Testis (tissue), 3 donors: ENCODE data around the gene ANKRD9. TPM values are rescaled to one million over a fixed set of nuclear protein-coding genes. Genes with fewer than 3 reads are reported as not detected.

Experiments
- DNase-seq: peaks from one replicate; pipeline ENCODE4 v3.0.0-alpha.2; 2019
- H3K27ac ChIP-seq, 2 donors: fragments of 200-600 bp; sonication (generic); one replicate each; pipeline ENCODE4 v1.5.1; 2019
- H3K27me3 ChIP-seq: fragments of 200-600 bp; sonication (generic); one replicate; pipeline ENCODE4 v1.5.1; 2019
- H3K36me3 ChIP-seq: fragments of 200-600 bp; sonication (generic); one replicate; pipeline ENCODE4 v1.5.1; 2017; ENCODE audit warnings: low read depth; ENCODE audit errors: missing control alignments
- H3K4me1 ChIP-seq: fragments of 200-600 bp; sonication (generic); one replicate; pipeline ENCODE4 v1.5.1; 2019
- H3K4me3 ChIP-seq, 2 donors: fragments of 200-600 bp; sonication (generic); one replicate each; pipeline ENCODE4 v1.5.1; 2017 to 2019
- H3K9me3 ChIP-seq: fragments of 200-600 bp; sonication (generic); one replicate; pipeline ENCODE4 v1.5.1; 2017
- CTCF ChIP-seq, 3 experiments: fragments of 450-650 bp in 2 of 3; fragments of 200-600 bp in 1 of 3; sonication (generic) in 1 of 3; IDR thresholded peaks; one replicate each; pipeline ENCODE4 v1.5.1; 2016 to 2019; ENCODE audit warnings: antibody characterized with exemption in 3 of 3, mild to moderate bottlenecking in 2 of 3, moderate library complexity in 1 of 3
- POLR2A ChIP-seq: fragments of 450-650 bp; IDR thresholded peaks from one replicate; pipeline ENCODE4 v1.6.1; 2017; ENCODE audit warnings: antibody characterized with exemption, mild to moderate bottlenecking, moderate library complexity
- WGBS, 2 donors: methylation state at CpG; one replicate each; pipeline ENCODE4 v1.1.5; 2018; 5-methylcytosine and 5-hydroxymethylcytosine counted together
- intact Hi-C: fragments of 100-400 bp; cut with DNase I; formaldehyde crosslinking; loops from one replicate; pipeline ENCODE4 v1.15.1; 2023; ENCODE audit warnings: low total_unique reads
- polyA plus RNA-seq: library from polyadenylated mRNA; stranded (reverse); fragments of 350-450 nt; fragmentation: Illumina TruSeq; extraction: RNeasy Lipid Tissue Mini Kit (QIAGEN cat#74804); gene quantifications from one replicate; pipeline ENCODE4 v1.2.3, GENCODE V29; 2014; ENCODE audit warnings: low read depth, low replicate concordance; ENCODE audit not compliant: insufficient read depth
- total RNA-seq, 2 donors: library from RNA; depleted of rRNA; stranded (reverse); fragments of >200 nt; gene quantifications; one replicate each; pipeline ENCODE4 v1.2.3, GENCODE V29; 2016

Gene ANKRD9
- total and polyA plus RNA-seq, 3 donors from 2014 or later = 21.0 to 153 (median 88.7) TPM

- intact Hi-C loops = no loop called here
- no peaks in the 10 kb centered on the region for H3K9me3 ChIP-seq
- no peak overlapping the region for H3K27ac ChIP-seq
- DNase-seq = no peak
- TF ChIP-seq POLR2A = no peak
- TF ChIP-seq CTCF (IDR thresholded peaks at IDR 0.05) = no peak
- H3K27me3 ChIP-seq = no peaks in the 10 kb centered on the region
- H3K4me1 ChIP-seq = peaks cover 9% of the 10 kb centered on the region
- 87 to 88% methylated on average over 8 of the region's 8 CpGs for WGBS, 2 donors
- no peak overlapping the region for H3K4me3 ChIP-seq
- no peaks in the 10 kb centered on the region for H3K36me3 ChIP-seq
Observed at GRCh38 chr14:102471921-102472790, 37.4 kb downstream of the ANKRD9 start.

GRCh38 chr14:102469261-102469660 lies 40.3 kb downstream of the ANKRD9 start:
- TF ChIP-seq CTCF (IDR thresholded peaks at IDR 0.05) = no peak
- TF ChIP-seq POLR2A = no peak
- no peaks in the 10 kb centered on the region for H3K27me3 ChIP-seq
- H3K9me3 ChIP-seq = no peaks in the 10 kb centered on the region
- 92 to 100% methylated on average over 1 of the region's 1 CpG for WGBS, 2 donors
- no peak for DNase-seq
- no peak overlapping the region for H3K4me3 ChIP-seq
- no peaks in the 10 kb centered on the region for H3K36me3 ChIP-seq
- no peak overlapping the region for H3K27ac ChIP-seq
- intact Hi-C loops = no loop called here
- H3K4me1 ChIP-seq = no peaks in the 10 kb centered on the region

- H3K4me1 ChIP-seq = no peaks in the 10 kb centered on the region
- no peak overlapping the region for H3K27ac ChIP-seq
- WGBS, 2 donors = 89 to 94% methylated on average over 6 of the region's 6 CpGs
- intact Hi-C loops = no loop called here
- H3K9me3 ChIP-seq = no peaks in the 10 kb centered on the region
- DNase-seq = no peak
- H3K4me3 ChIP-seq = no peak overlapping the region
- H3K27me3 ChIP-seq = no peaks in the 10 kb centered on the region
- TF ChIP-seq POLR2A = no peak
- no peak for TF ChIP-seq CTCF (IDR thresholded peaks at IDR 0.05)
- H3K36me3 ChIP-seq = no peaks in the 10 kb centered on the region
Observed at GRCh38 chr14:102464846-102465341, 44.7 kb downstream of the ANKRD9 start.

- WGBS, 2 donors = 95 to 100% methylated on average over 4 of the region's 4 CpGs
- H3K27me3 ChIP-seq = no peaks in the 10 kb centered on the region
- intact Hi-C loops = no loop called here
- DNase-seq = no peak
- no peaks in the 10 kb centered on the region for H3K9me3 ChIP-seq
- H3K4me3 ChIP-seq = no peak overlapping the region
- no peaks in the 10 kb centered on the region for H3K36me3 ChIP-seq
- peaks cover 4% of the 10 kb centered on the region for H3K4me1 ChIP-seq
- H3K27ac ChIP-seq = no peak overlapping the region
- TF ChIP-seq CTCF (IDR thresholded peaks at IDR 0.05) (no peak), POLR2A (no peak)
Observed at GRCh38 chr14:102464006-102464405, 45.6 kb downstream of the ANKRD9 start.
